Measurements from ENCODE around the gene USP20. TPM values are rescaled to one million over a fixed set of nuclear protein-coding genes. Genes with fewer than 3 reads are reported as not detected.

The USP20 gene
- polyA plus RNA-seq, 3 donors = 16.4 to 19.3 (median 16.8) TPM

DNA sequence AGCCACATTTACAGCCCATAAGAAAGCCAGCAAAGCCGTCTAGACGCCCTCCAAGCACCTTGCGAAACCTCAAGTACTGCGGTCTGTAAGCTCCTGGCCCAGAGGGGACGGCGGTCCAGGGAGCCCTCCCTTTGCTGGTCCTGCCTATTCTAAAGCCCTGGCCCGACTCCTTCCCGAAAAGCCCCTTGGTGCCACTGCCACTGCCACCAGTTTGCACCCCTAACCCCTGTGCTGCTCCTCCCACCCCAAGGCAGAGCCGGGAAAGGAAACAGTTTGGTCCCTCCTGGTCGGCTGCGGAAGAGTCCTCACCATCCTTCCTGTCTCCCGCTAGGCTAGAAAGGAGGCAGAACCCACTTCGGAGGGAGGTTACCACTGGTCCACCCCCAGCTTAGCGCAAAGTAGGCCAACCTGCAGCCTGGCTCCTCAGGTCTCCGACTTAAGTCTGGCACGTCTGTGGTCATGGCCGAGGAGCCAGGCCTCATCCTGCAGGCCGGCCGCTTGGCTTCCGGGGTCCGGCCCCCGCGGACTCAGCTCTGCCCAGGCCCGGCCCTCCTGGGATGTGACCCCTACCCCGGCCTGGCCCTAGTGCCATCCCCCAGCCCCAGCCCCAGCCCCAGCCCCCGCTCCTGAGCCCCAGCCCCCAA lies 12.2 kb upstream of the USP20 start:
- DNase-seq (ENCODE audit: low read depth in 3 of 3, low spot score in 2 of 3) = no peak

DNA sequence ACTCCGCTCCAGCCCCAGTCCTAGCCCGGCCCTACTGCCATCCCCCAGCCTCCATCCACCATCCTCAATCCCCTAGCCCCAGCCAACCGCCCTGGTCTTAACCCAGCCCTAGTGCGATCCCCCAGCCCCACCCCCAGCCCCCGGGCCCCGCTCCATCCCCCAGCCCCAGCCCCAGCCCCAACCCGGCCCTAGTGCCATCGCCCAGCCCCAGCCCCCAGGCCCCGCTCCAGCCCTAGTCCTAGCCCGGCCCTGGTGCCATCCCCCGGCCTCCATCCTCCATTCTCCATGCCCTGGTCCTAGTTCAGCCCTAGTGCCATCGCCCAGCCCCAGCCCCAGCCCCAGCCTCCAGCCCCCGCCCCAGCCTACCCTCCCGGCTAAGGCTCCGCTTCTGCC lies 11.7 kb upstream of the USP20 start:
- DNase-seq (ENCODE audit: low read depth in 3 of 3, low spot score in 2 of 3) = no peak

DNA sequence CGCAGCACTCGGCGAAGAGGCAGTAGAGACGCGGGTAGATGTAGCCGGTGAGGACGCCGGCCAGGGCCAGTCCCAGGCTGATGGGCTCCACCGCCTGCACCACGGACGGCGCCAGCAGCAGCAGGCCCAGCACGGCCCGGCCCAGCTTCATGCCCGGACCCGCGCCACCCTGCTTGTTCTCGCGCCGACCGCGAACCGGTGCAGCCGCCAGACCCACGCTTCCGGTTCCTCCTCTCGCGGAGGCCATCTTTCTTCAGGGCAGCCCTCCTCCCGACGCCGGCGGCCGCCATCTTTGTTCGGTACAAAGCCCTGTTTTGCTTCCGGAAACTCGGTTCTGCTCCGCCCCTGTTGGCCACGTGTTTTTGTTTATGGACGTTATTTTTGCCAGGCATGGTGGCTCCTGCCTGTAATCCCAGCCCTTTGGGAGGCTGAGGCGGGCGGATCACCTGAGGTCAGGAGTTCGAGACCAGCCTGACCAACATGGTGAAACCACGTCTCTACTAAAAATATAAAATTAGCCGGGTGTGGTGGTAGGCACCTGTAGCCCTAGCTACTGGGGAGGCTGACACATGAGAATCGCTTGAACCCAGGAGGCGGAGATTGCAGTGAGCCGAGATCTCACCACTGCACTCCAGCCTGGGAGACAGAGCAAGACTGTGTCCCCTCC lies 11.2 kb upstream of the USP20 start, which contains the start of gene TOR1A:
Gene TOR1A (minus strand): TSS at position 202 of the 667 bp plus-strand sequence. CDS start 51 bp downstream, at position 151.
- peak; percentile 76 to 89 (median 84) for DNase-seq (ENCODE audit: low read depth in 3 of 3, low spot score in 2 of 3)

DNA sequence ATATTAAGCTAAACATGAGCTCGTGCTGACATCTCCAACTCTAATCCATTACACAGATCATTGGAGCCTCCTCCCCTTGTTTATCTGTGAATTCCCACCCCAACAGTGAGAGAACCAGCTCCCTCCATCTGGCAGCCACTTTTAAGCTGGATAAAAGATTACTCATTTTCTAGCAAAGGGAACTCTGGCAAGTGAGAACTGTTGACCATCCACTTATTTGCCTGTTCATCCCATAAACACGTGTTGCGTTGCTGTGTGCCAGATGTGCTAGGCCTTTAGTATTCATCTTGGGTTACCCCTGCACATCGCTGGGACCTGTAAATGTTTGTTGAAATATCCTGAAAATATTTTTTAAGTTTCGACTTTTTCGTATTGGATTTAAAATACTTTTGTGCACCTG lies 8.9 kb upstream of the USP20 start:
- DNase-seq (ENCODE audit: low read depth in 3 of 3, low spot score in 2 of 3) = no peak

DNA sequence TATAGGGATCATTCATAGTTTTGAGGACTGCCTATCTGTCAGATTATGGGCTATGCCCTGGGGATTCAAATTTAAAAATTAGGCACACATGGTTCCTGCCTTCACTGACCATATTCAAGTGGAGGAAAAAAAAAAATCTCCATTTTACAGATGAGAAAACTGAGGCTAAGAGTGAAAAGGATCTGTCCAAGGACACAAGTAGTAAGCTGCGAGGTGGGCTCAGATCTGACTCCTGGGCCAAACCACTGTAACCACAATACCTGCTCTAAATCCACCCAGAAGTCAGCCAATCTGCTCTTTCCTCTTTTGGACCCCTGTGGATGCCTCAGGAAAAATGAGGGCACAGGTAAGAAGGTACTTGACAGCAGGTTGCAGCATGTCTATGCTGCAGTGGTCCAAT lies 8.5 kb upstream of the USP20 start:
- DNase-seq (ENCODE audit: low read depth in 3 of 3, low spot score in 2 of 3) = no peak

DNA sequence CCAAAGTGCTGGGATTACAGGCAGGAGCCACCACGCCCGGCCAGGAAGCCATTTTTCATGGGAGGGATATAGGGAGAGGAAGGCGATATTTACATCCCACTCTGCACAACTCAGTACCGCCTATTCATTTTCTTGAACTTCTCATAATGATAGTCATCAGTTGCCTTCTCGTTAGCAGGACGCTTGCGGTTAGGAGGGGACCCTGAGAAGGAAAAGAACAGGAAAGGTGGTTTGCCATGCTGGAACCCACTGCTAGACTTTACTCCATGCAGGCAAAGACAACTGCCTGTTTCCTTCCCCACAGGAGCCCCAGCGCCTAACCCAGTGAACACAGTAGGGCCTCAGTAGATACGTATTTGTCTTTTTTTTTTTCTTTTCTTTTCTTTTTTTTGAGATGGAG lies 7.2 kb upstream of the USP20 start:
- DNase-seq (ENCODE audit: low read depth in 3 of 3, low spot score in 2 of 3) = no peak

DNA sequence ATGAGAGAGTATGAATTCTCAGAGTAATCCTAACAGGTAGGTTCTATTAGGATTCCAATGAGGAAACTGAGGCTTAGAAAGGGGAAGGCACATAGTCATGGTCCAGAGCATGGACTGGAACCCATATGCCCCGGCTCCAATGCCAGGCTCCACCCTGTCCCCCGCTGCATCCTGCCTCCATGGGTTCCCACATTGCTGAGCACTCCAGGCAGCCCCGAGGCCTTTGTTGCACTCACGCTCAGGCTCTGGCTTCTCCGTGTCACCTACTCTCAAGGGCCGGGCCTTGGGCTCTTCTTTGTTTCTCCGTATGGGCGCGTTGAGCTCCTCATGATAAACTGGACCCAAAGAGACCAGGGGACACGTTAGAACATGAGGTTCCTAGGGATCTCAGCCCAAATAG lies 6.3 kb upstream of the USP20 start:
- DNase-seq (ENCODE audit: low read depth in 3 of 3, low spot score in 2 of 3) = no peak

DNA sequence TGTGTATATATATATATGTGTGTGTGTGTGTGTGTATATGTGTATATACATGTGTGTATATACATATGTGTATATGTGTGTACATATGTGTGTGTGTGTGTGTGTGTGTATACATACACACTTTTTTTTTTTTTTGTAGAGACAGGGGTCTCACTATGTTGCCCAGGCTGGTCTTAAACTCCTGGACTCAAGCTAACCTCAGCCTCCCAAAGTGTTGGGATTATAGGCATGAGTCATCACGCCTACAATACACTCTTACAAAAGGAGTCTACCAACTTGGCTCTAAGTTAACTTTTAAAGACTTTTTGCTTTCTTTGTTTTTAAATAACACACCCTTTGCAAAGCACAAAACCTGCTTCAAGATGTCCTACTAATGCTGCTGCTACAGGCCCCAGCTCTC lies 2.3 kb upstream of the USP20 start:
- no peak for DNase-seq (ENCODE audit: low read depth in 3 of 3, low spot score in 2 of 3)

DNA sequence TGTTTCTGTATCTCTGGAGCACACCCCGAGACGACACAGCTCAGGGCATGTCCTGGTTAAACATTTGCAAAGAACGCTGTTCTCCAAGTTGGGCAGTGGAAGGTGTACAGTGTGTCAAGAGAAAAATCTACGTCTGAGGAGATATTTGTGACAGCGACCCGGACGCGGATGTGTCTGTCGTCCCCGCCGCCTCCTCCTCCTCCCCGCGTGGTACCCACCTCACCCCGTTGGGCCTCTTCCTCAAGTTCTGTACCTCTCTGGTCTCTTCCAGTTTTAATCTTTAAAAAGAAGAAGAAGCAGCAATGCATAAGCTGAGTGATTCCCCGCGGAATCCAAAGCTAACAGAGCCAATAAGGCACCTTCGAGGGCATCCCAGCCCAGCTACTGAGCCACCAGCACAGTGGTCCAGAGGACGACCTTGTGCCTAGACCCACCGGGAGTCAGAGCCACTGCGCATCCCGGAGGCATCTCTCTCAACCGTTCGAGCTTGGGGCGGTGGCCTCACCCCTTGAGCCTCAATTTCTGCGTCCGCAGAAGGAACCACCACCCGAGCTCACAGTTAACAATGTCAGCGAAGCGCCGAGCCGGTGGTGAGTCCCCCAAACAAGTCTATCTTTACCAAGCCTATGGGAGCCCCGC lies 650 bp upstream of the USP20 start:
- no peak for DNase-seq (ENCODE audit: low read depth in 3 of 3, low spot score in 2 of 3)

DNA sequence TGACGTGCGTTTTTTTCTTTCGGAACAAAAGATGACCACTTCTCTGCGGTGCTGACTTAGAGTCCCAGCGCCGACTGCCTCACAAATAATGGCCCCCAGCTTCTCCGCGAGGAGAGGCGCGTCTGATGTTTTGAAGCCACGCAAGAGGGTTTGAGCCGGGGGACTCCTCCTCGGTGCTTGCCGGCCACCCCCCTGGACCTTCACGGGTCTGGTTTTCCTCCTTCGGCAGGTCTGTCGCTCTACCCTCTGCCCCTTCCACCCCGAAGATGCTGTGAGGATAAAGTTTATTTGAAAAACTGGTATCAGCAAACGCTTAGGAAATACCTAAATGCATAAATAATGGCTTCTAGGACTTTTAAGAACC lies 584 bp downstream of the USP20 start:
- DNase-seq (ENCODE audit: low read depth in 3 of 3, low spot score in 2 of 3) = no peak

DNA sequence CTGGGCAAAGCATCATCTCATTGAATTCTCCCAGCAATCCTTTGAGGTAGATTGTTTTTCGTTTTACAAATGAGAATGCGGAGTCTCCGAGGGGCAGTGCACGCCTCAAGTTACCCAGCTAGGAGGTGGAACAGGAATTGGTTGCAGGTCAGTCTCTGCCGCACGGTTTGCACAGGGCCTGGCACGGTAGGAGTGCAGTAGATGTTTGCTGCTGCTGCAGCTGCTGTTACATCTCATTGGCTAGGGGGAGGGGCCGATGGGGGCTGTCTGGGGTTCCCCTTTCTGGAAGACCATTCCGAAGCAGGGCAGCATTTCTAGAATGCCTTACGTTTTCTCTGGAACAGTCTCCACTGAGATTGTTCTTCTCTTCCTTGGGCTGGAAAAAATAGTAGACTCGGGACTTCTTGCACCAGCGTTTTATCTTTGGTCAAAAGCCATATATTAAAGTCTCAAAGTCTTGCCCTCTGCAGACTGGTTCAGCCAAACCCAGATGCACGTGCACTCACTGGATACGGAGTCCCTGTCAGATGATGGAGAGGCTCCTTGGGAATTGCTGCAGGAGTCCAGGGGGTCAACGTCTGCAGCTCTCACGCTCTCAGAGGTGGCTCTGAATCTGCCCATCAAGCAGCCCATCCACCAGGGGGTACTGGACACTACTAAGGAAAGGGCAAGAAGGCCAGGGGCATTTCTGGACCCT lies 1.2 kb downstream of the USP20 start:
- no peak for DNase-seq (ENCODE audit: low read depth in 3 of 3, low spot score in 2 of 3)

DNA sequence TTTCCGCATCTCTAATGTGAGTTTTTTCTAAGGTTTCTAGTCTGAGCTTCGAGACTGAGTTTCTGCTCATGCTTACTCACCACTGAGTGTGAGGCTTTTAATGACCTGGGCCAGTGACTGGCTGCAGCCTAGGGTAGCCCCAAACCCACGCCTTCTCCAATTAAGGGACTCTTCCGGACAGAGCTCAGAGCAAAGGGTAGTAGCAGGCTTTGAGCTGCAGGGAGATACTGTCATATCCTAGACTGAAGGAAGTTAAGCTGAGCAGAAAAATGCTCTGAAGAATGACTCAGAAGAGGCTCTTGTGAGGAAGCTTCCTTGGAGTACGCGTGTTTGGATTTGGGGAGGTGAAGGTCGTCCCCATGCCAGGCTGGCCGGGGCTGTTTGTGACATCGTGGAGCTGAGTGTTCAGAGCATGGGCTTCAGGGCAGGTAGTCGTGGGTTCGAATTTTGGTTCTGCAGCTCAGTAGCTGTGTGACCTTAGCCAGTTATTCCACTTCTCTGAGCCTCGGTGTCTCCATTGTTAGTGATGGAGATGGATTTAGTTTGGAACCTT lies 3.5 kb downstream of the USP20 start:
- DNase-seq (ENCODE audit: low read depth in 3 of 3, low spot score in 2 of 3) = no peak

DNA sequence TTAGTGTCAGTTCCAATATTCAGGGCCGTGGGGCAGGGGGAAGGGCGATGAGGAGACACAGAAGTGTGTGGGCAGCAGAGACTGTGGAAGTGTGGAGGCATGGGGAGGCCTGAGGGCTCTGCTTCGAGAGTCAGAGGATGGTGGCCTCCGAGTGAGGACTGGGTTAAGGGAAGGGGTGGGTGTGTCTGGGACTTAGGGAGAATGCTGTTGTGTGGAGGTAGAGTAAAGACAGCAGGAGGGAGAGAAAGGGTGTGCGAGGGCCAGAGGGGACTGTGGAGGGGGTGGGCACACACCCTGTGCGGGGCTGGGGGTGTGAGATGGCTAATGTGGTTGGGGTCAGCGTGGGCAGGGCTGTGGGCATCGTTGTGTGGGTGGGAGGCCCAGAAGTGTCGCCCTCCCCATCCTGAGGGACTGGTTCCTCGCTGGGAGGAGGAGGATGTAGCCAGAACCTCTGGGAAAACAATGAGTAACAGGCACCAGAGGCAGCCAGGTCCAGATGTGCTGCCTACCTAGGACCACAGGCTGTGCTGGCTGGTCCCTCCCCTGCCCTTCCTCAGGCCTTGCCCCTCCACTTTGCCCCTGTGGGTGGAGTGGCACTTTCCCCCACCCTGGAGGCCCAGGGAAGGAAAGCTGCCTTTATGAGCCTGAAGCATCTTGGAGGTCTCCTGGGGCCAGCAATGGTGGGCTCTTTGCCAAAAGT lies 4.2 kb downstream of the USP20 start:
- no peak for DNase-seq (ENCODE audit: low read depth in 3 of 3, low spot score in 2 of 3)

DNA sequence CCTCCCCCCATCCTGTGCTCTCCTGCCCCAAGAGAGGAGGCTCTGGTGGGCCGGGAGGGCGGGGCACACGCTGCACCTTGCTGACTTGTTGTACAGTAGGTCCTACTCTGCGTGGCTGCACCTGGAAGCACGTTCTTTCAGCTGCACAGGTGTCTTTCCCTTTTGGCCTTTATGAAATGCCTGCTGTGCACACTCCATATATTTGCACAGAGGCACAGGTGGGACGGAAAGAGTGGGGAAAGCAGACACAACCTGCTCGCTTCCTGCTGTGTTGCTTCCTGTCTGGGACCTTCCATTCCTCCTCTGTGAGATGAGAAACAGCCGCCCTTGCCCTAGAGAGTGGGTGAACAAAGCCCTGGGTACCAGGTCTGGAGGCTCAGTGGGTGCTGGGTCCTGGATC lies 4.8 kb downstream of the USP20 start:
- no peak for DNase-seq (ENCODE audit: low read depth in 3 of 3, low spot score in 2 of 3)

DNA sequence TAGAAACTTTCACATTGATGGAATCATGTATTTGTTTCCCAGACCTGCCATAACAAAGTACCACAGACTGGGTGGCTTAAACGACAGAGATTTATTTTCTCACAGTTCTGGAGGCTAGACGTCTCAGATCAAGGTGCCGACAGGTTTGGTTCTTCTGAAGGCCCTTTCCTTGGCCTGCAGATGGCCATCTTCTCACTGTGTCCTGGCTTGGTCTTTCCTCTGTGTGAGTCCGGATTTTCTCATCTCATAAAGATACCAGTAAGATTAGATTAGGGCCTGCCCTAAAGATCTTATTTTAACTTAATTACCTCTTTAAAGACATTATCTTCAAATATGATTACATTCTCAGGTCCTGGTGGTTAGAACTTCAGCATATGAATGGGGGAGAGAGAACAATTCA lies 5.8 kb downstream of the USP20 start:
- DNase-seq (ENCODE audit: low read depth in 3 of 3, low spot score in 2 of 3) = no peak

DNA sequence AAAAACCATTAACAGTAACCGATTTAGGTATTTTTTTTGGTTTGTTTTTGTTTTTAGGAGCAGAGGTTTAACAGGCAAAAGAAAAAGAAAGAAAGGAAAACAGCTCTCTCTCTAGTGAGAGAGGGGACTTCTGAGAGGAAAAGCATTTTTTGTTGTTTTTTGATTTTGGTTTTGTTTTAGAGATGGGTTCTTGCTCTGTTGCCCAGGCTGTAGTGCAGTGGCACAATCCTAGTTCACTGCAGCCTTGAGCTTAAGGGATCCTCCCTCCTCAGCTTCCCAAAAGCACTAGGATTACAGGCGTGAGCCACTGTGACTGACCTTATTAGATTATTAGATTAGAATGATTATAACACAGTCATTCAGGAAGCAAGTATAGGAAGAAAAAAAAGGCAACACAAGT lies 10.1 kb downstream of the USP20 start:
- no peak for DNase-seq (ENCODE audit: low read depth in 3 of 3, low spot score in 2 of 3)

DNA sequence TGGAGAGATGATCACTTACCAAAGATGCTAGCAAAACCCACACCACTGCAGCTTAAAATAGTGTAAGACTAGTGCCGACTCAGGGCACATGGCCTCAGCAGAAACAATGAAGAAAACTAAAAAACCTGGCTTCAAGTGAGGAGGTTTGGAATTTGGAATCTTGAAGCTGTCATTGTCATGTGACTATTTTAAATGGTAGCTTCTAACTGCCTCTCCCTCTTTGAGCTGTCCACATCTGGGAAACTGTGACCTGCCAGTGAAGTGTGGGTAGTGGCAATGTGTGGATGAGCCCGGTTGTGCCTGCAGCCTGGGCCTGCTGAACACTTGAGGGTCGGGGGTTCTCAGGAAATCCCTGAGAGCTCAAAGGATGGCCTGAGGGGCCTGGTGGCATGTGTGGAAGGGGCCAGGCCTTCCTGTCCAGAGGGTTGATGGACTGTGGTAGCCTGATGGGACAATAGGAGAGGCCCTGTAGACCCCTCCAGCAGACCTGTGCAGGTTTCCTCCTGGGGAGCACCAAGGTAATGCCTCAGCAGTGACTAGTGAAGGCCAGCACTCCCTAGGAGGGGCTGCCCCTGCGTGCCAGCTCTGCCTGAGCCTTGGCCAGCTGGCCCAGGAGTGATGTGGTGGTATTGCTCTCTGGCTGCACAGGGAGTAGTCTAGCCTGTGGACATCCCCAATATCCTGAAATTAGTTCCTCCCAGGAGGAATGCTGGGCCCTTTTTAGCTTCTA lies 13.6 kb downstream of the USP20 start:
- no peak for DNase-seq (ENCODE audit: low read depth in 3 of 3, low spot score in 2 of 3)

DNA sequence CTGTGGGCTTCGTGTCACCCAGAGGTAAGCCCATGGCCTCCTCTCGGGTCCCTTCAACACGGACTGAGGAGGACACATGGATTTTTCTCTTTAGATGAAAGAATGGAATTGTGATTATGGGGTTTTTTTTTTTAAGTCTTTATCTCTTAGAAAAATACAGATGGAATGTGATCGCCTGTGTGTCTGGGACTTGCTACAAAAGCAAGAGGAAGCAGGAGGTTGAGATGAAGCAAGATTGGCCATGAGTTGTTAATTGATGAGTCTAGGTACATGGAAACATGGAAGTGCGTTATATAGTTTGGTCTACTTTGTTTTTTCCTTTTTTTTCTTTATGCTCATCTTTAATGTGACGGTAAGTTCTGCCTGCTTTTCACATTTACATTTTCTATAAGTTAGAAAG lies 14.6 kb downstream of the USP20 start:
- DNase-seq (ENCODE audit: low read depth in 3 of 3, low spot score in 2 of 3) = no peak

DNA sequence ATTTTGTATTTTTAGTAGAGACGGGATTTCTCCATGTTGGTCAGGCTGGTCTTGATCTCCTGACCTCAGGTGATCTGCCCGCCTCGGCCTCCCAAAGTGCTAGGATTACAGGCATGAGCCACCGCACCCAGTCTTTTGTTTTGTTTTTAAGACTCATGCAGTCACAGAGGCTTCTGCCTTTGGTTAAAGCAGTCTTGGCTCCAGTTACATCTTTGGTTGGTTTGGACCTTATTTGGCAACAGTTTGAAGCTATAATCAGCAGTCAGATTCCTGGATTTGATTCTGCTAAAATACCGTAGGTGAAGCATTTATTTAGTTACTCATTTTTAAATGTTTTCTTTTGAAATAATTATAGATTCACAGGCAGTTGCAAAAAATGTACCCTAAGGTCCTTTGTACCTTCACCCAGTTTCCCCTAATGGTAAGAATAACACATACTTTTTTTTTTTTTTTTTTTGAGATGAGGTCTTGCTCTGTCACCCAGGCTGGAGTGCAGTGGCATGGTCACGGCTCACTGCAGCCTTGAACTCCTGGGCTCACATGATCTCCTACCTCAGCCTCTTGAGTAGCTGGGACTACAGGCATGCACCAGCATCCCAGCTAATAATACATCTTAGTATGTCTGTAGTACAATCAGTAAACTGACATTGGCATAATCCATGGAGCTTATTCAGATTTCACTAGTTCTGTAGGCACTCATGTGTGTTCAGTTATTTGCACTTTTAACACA lies 15.7 kb downstream of the USP20 start:
- no peak for DNase-seq (ENCODE audit: low read depth in 3 of 3, low spot score in 2 of 3)
